ENCODE results near the gene ARL8B.

Gene ARL8B

DNA sequence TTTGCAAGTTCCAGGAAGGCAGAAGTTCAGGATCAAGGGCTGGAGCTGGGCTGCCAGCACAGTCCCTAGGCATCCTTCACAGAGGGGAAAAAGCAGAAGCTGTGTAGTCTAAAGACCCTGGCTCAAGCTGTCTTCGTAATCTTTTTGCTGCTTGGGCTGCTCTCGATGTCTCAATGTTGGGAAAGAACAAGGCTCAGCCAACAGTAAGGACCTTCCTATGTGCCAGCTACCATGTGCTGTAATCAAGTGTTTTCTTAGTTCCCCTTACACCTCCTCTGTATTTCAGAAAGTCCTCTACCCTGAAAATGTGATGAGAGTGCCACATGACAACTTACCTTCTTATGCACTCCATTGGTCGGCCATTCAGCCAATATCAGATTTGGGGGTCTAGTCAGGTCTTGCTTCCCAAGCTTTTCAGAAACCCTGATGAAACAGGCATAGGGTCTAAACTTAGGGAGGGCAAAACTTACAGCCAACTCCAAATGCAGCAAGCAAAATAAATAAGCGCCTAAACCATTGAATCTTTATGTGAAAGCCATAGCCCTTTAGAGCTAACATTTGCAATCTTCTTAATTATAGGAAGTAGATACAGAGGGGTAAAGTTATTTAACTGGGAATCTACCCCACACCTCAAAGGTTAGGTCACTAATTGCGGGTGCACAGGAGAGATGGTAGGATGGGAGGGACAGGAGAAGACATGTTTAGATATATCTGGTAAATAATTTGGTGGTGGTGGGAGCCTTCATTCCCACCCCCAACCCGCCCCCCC, 64.2 kb downstream of the ARL8B start:
- DNase-seq = peak in 1 of 58 donors; percentile 12

DNA sequence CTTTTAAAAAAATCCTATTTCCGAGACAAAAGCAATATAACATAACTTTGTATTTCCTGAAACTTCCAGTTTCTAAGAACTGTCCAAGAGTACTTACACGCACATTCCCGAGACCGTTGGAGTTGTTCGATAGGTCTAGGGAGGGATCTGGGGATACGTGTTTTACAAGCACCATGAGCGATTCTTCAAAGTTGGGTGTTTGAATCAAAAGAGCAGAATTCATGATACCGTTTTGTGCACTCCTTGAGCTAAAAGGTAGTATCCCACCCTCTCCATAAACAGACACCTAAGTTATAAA, 64.7 kb downstream of the ARL8B start:
- DNase-seq = no peak

DNA sequence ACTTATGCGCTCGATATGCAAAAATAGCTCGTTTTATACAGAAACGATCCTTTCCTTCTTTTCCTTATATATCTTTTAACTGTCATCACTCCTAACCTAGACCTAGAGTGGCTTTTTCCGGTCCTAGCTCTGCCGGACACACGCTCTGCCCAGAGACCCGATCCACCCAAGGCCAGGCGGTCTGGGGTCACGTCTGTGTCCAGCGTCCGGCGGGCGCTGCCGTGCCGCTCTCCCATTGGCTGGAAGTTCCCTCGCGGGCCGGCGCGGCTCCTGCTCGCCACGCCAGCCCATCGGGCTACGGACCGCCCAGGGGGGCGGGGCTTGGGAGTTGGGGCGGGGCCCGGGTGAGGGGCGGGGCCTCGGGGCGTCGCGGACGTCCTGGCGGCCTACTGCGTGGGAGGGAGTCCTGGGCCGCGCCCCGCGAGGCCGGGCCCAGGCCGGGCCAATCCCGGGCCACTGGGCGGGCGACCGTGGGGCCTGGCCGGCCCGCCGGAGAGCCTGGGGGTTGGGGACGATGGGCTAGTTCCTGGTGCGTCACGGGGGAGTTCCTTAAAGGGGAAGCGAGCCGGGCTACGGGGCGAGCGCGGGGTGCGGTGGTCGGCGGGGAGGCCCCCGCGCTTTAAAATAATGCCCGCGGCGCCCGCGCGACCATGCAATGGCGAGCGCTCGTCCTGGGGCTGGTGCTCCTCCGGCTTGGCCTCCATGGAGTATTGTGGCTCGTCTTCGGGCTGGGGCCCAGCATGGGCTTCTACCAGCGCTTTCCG, 65.2 kb downstream of the ARL8B start, which contains the start of gene EDEM1:
Gene EDEM1 (plus strand): TSS at position 552 of the 764 bp plus-strand sequence. CDS start 99 bp downstream, at position 651.
- DNase-seq = peak; percentile 38 to 98 (median 93)

DNA sequence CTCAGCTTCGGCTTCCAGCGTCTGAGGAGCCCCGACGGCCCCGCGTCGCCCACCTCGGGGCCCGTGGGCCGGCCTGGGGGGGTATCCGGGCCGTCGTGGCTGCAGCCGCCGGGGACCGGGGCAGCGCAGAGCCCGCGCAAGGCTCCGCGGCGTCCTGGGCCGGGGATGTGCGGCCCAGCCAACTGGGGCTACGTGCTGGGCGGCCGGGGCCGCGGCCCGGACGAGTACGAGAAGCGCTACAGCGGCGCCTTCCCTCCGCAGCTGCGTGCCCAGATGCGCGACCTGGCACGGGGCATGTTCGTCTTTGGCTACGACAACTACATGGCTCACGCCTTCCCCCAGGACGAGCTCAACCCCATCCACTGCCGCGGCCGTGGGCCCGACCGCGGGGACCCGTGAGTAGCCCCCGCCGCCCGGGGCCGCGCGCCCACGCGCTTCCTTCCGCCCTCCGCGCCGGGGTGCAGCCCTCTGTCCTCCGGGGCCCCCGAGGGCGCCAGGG, 65.9 kb downstream of the ARL8B start:
- peak in 13 of 58 donors; percentile 10 to 66 (median 47) for DNase-seq

DNA sequence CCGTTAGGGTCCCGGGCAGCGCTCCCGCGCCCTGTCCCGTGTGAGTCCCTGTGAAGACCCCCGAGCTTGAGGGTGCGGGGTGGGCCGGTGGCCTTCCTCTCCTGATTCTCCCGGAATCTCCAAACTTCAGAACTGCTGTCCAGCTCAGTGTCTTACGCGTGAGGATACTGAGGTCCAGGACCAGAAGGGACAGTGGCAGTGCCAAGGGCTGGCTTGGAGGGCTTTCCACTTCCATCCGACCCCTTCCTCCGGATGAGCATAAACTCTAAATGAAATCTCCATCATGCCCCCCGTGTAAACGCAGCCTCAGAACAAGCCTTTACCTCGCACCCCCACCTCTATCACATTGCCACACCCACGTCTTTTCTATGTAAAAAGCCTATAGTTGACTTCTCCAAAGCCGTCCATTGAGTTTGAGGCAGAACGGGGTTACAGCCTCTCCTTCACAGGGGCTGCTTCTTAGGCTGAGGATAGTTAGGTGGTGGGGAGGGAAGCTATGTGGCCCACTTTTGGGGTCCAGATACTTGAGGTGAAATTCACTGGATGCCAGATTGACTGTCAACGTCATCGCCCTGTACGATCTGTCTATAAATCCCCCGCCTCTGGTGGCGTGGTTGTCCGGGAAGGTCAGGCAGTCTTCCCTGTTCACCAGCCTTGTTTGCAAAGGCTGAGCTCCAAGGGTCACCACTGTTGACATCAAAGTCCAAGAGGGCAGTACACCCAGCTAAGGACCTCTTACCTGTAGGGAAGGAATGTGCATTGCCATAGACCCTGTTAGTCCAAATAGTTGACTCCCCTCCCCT, 66.5 kb downstream of the ARL8B start:
- DNase-seq = peak in 1 of 58 donors; percentile 31

DNA sequence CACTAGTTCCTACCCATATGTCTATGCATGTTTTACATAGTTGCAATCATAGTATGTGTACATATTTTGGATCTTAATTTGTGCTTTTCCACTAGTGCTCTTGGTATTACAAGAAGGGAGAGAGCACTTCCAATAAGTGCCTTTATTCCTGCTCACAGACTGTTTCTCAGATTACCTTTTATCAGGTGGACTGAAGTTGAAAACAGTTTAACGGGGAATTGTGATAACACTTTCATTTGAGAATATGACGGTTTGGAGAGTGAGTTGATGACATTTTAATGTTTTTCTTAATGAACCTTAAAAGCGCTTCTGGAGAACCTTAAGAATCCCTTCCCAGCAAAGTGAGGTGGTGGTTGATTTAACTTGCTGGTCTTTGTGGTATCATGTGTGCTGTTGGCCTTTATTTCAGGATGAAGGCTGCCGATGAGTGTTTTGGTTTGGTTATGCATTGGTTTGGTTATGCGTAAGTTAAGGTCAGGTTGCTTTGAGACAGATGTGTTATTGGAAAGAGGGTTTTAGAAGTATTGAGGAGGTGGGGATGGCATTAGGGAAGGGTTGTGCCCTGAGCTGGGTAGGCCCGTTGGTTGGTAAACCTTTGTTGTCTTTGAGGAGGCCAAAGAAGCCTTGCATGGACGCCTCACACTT, 68.2 kb downstream of the ARL8B start:
- no peak for DNase-seq

DNA sequence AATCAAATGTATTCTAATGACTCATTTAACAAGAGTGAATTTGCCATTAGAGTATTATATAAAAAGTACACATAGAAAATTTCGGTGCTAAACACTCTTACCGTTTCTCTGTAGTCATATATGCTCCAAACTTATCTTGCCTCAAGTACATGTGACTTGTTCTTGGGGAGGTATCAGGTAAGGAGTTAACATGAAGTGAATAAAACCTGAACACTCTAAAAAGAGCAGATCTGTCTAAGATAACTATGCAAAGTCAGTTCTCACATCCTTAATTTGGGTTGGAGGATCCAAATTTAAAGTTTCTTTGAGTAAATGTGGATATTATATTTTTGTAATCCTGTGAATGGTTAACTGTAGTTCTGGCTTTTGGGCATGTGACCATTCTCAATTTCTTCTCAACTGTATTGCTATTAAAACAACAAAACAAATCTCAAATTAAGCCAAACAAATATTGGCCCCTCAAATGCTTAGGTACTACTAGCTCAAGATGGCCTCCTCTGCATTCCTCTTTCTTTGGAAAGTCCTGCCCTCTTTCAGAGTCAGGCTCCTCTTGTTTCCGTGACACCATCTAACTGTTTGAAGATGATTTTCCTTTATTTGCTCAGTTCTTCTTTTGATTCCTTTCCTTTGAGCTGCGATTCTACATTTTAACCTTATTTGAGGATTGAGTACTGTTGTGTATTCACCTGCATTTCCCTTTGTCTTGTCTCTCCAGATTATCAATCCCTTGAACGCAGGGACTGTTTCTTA, 69.6 kb downstream of the ARL8B start:
- no peak for DNase-seq

DNA sequence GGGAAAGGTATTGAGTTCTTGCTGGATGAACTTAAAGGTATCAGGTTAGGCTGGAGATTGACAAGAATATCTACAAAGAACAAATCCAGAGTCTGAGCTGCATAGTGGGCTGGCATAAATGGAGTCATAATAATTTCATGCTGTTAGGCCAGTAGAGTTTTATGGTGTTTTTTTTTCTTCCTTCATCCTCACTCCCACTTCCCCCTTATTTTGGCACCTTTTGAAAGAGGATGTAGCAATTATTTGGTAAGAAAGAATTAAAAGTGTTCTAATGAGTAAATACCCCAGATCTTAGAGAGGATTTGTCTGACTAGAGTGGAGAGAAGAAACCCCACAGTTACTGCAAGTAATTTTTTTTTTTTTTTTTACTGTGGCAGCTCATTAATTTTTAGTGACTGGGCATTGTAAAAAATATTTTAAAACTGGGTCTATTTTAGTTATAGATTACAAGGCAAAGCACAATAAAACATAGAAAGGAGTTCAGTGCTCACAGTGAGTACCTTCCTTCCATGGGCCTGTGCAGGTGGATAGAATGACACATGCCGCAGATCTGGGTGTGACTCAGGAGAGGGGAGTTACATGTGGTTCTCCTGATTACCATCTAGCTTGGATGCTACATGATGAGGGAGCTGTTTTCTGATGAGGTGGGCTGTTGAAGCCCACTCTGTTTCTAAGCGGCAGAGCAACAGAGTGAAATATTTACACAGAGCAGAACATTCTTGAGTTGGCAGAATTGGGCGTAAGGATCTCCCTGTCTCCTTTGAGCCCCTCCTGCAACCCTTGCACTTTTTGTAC, 70.7 kb downstream of the ARL8B start:
- DNase-seq = no peak

DNA sequence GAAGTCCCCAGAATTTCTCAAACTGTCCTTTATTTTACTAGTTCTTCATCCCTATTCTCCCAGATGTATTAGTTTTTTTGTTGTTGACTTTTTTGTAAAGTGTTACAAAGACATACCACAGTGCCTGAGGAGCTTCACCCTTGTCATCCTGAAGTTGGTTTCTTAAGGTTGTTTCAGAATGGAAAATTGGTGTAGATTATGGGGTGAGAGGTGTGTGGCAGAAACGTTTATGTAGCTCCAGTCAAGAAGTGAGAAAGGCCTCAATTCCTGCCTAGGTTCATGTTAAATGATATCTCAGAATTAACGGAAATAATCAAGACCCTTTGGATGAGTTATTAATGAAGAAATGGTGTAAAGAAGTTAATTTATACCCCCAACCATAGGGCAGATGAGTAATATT, 72.2 kb downstream of the ARL8B start:
- no peak for DNase-seq

DNA sequence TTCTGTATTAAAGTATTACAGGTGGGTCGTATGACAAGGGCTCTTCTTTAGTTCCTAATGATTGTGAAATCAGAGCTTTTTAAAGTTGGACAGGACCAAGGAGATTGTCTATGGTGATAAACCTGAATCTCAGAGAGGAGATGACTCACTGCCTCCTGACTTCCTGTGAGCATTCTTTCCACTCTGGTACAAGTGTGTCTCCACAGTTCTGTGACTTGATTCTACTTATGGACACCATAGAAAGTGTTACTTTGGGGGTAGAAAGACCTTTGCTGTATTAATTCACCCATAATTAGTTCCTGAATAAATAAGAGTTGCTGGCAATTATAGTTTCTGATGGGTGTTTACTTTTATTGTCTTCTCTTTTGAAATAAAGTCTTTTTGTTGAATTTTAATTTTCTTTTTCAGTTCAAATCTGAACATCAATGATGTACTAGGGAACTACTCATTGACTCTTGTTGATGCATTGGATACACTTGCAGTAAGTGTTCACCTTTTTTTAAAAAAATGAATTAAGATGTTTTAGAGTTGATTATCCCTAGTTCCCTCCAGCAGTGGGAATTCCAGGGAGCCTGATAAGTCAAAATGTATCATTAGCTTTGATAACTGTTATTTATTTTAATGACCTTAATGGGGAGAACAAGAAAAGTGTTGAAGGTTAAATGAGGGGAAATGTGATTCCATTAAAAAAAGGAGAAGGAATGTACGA, 72.9 kb downstream of the ARL8B start:
- no peak for DNase-seq

DNA sequence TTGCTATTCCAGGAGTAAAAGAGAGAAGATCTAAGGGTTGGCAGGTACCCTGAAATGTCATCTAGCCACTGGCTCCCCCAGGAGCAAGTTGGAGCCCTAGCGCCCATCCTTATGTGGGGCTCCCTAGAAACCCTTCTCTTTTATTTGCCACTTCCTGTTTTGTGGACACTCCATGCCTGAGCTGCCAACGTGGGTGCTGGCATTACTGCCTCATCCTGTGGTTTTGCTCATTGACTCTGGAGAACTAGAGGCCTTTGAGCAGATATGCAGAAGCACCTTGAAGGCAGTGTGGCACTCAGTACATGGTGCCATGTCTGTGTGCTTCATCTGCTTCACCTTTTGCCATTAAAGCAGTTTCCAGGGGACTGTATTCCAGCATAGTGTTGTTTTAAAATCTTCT, 73.5 kb downstream of the ARL8B start:
- DNase-seq = peak in 2 of 58 donors; percentile 5 to 7

DNA sequence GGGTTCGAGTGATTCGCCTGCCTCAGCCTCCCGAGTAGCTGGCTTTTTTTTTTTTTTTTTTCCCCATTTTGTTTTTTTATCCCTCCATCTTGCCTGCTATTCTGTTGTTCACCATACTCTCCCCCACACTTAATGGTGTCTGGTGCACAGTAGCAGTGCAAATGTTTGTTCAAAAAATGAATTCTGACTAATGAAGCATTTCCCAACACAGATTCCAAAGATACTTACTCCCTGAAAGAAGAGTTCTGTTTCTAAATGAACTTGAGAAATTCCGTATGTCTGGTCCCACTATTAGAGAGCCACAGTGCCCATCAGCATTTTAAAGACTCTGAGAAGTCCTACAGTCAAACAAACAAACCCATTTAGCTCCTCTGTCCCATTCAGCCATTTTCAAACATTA, 74.9 kb downstream of the ARL8B start:
- DNase-seq = no peak

DNA sequence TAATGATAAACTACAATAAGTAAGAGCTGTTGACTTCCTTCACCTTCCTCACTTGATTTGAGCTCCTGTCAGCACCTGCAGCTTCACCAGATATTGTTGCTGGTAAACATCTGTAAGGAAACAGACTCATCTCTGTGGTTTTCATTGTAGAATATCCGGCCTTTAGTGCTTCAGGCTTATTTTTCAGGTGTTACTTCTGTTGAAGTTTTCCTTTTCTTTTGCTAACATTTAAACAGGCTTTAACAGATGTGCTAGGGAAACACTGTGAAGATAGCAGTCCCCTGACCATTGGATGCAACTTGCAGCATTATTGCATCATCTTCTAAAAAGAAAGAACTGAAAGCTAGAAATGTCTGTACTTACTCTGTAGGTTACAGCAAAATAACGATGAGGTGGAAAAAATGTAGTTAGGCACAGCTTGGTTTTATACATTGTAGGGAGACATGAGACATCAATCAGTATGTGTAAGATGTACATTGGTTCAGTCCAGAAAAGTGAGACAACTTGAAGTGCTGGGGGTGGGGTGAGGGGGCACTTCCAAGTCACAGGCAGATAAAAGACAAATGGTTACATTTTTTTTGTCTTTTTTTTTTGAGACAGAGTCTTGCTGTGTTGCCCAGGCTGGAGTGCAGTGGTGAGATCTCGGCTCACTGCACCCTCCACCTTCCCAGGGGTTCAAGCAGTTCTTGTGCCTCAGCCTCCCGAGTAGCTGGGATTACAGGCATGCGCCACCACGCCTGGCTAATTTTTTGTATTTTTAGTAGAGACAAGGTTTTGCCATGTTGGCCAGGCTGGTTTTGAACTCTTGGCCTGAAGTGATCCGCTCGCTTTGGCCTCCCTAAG, 75.6 kb downstream of the ARL8B start:
- DNase-seq = no peak

DNA sequence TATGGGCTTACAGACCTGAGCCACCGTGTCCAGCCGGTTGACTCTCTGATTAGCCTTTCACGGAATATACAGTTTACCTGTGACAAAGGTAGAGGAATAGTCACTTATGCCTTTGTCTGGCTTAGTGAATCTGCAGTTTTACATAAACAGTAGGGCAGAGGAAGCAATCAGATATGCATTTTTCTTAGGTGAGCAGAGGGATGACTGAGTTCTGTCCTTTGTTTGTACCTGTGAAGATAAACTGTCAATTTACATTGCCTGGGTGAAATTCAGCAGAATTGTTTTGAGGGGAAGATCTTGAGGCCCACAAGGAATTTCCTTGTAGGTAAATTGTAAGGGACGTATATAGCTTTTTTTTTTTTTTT, 76.2 kb downstream of the ARL8B start:
- DNase-seq = no peak

DNA sequence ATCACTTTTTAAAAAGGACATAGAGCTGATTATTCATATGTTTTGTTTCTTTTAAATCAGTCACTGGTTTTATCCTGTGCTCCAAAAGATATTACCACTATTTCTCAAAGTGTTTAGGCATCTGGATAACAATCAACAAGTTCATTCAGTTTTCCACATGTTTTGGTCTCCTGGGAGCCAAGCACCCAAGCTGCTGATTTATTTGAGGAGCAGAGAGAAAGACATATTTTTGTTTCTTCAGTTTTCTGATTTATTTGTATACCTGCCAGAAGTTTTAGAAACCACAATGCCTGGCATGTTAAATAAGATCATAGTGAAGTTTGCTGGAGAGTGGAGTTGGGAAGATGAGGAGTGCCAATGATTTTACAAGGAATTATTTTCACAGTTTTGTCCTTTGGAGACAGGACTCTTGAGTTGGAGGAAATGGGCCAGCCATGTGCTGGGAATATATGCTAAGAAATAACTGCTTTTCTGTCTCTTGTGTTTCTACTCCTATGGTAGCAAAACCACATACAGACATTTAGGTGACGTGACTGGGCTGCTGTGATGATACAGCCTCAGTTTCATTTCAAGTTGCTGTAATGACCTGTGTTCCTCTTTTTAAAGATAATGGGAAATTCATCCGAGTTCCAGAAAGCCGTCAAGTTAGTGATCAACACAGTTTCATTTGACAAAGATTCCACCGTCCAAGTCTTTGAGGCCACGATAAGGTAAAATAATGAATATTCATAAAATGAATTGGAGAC, 77.1 kb downstream of the ARL8B start:
- peak in 1 of 58 donors; percentile 3 for DNase-seq

DNA sequence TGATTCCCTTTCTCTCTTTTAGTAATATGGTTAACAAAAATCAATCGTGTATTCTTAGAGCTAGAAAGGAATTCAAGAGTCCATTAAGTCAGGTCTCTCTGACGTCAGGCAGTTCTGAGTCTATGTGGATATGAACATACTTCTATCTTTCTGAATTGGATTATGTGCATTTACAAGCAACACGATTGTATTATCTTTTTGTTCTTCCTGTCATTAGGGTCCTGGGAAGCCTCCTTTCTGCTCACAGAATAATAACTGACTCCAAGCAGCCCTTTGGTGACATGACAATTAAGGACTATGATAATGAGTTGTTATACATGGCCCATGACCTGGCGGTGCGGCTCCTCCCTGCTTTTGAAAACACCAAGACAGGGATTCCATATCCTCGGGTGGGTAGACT, 79.4 kb downstream of the ARL8B start:
- no peak for DNase-seq

DNA sequence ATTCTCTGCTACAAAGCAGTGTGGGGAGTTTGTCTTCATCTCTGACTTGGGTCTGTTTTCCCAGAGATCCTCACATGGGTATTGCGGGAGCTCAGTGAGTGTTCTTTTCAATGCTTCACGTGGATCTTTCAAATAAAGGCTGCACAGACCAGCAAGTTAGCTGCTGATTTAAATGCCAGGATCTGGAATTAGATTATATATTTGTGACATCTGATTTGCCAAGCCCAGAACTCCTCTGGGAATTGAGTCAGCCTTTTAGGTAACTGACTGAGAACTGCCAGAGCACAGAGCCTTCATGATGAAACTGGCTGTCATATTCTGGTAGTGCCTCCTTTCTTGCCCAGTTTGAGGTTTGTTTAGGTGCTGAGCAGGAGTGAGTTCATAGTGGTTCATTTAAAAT, 80.1 kb downstream of the ARL8B start:
- no peak for DNase-seq

Data from anterior cingulate cortex (tissue), 58 donors.